ENCODE data around the gene ANKH.

Gene ANKH

GRCh38 chr5:14902826-14903560 lies 31.4 kb upstream of the ANKH start:
- Histone ChIP-seq H3K4me1 (ENCODE audit: insufficient read depth, low read length) (no peaks in the 10 kb centered on the region), H3K27me3 (ENCODE audit: insufficient read depth, low read length) (no peaks in the 10 kb centered on the region), H3K36me3 (ENCODE audit: insufficient read depth, low read depth, low read length) (no peaks in the 10 kb centered on the region), H3K9me3 (ENCODE audit: insufficient read depth, low read depth, low read length) (no peaks in the 10 kb centered on the region), H3K27ac (ENCODE audit: low read length) (no peak overlapping the region), H3K9ac (ENCODE audit: low read depth, low read length) (no peak overlapping the region), H3K4me3 (ENCODE audit: low read length) (no peak overlapping the region)

GRCh38 chr5:14901462-14902051 lies 30.0 kb upstream of the ANKH start:
- Histone ChIP-seq H3K4me1 (ENCODE audit: insufficient read depth, low read length) (no peaks in the 10 kb centered on the region), H3K9ac (ENCODE audit: low read depth, low read length) (no peak overlapping the region), H3K9me3 (ENCODE audit: insufficient read depth, low read depth, low read length) (no peaks in the 10 kb centered on the region), H3K4me3 (ENCODE audit: low read length) (no peak overlapping the region), H3K36me3 (ENCODE audit: insufficient read depth, low read depth, low read length) (no peaks in the 10 kb centered on the region), H3K27me3 (ENCODE audit: insufficient read depth, low read length) (no peaks in the 10 kb centered on the region), H3K27ac (ENCODE audit: low read length) (no peak overlapping the region)

GRCh38 chr5:14900693-14901461 lies 29.3 kb upstream of the ANKH start:
- Histone ChIP-seq H3K4me3 (ENCODE audit: low read length) (no peak overlapping the region), H3K9me3 (ENCODE audit: insufficient read depth, low read depth, low read length) (no peaks in the 10 kb centered on the region), H3K9ac (ENCODE audit: low read depth, low read length) (no peak overlapping the region), H3K27ac (ENCODE audit: low read length) (no peak overlapping the region), H3K27me3 (ENCODE audit: insufficient read depth, low read length) (no peaks in the 10 kb centered on the region), H3K4me1 (ENCODE audit: insufficient read depth, low read length) (no peaks in the 10 kb centered on the region), H3K36me3 (ENCODE audit: insufficient read depth, low read depth, low read length) (no peaks in the 10 kb centered on the region)

- H3K36me3 ChIP-seq (ENCODE audit: insufficient read depth, low read depth, low read length) = no peaks in the 10 kb centered on the region
- H3K4me1 ChIP-seq (ENCODE audit: insufficient read depth, low read length) = no peaks in the 10 kb centered on the region
- no peak overlapping the region for H3K9ac ChIP-seq (ENCODE audit: low read depth, low read length)
- H3K27ac ChIP-seq (ENCODE audit: low read length) = no peak overlapping the region
- no peaks in the 10 kb centered on the region for H3K27me3 ChIP-seq (ENCODE audit: insufficient read depth, low read length)
- H3K9me3 ChIP-seq (ENCODE audit: insufficient read depth, low read depth, low read length) = no peaks in the 10 kb centered on the region
- H3K4me3 ChIP-seq (ENCODE audit: low read length) = no peak overlapping the region
These were observed 24.6 kb upstream of the ANKH start for GRCh38 chr5:14896131-14896530.

GRCh38 chr5:14895301-14895700 lies 23.7 kb upstream of the ANKH start:
- Histone ChIP-seq H3K9me3 (ENCODE audit: insufficient read depth, low read depth, low read length) (no peaks in the 10 kb centered on the region), H3K27ac (ENCODE audit: low read length) (no peak overlapping the region), H3K9ac (ENCODE audit: low read depth, low read length) (no peak overlapping the region), H3K36me3 (ENCODE audit: insufficient read depth, low read depth, low read length) (no peaks in the 10 kb centered on the region), H3K4me3 (ENCODE audit: low read length) (no peak overlapping the region), H3K4me1 (ENCODE audit: insufficient read depth, low read length) (no peaks in the 10 kb centered on the region), H3K27me3 (ENCODE audit: insufficient read depth, low read length) (no peaks in the 10 kb centered on the region)

GRCh38 chr5:14894748-14895147 lies 23.2 kb upstream of the ANKH start:
- Histone ChIP-seq H3K36me3 (ENCODE audit: insufficient read depth, low read depth, low read length) (no peaks in the 10 kb centered on the region), H3K27me3 (ENCODE audit: insufficient read depth, low read length) (no peaks in the 10 kb centered on the region), H3K9ac (ENCODE audit: low read depth, low read length) (no peak overlapping the region), H3K27ac (ENCODE audit: low read length) (no peak overlapping the region), H3K9me3 (ENCODE audit: insufficient read depth, low read depth, low read length) (no peaks in the 10 kb centered on the region), H3K4me1 (ENCODE audit: insufficient read depth, low read length) (no peaks in the 10 kb centered on the region), H3K4me3 (ENCODE audit: low read length) (no peak overlapping the region)

- Histone ChIP-seq H3K4me1 (ENCODE audit: insufficient read depth, low read length) (no peaks in the 10 kb centered on the region), H3K36me3 (ENCODE audit: insufficient read depth, low read depth, low read length) (no peaks in the 10 kb centered on the region), H3K4me3 (ENCODE audit: low read length) (no peak overlapping the region), H3K9me3 (ENCODE audit: insufficient read depth, low read depth, low read length) (no peaks in the 10 kb centered on the region), H3K9ac (ENCODE audit: low read depth, low read length) (no peak overlapping the region), H3K27ac (ENCODE audit: low read length) (no peak overlapping the region), H3K27me3 (ENCODE audit: insufficient read depth, low read length) (no peaks in the 10 kb centered on the region)
These were observed 21.8 kb upstream of the ANKH start for GRCh38 chr5:14893381-14893780.

- no peak overlapping the region for H3K9ac ChIP-seq (ENCODE audit: low read depth, low read length)
- no peaks in the 10 kb centered on the region for H3K4me1 ChIP-seq (ENCODE audit: insufficient read depth, low read length)
- no peaks in the 10 kb centered on the region for H3K27me3 ChIP-seq (ENCODE audit: insufficient read depth, low read length)
- no peaks in the 10 kb centered on the region for H3K9me3 ChIP-seq (ENCODE audit: insufficient read depth, low read depth, low read length)
- no peak overlapping the region for H3K4me3 ChIP-seq (ENCODE audit: low read length)
- no peaks in the 10 kb centered on the region for H3K36me3 ChIP-seq (ENCODE audit: insufficient read depth, low read depth, low read length)
- H3K27ac ChIP-seq (ENCODE audit: low read length) = no peak overlapping the region
These were observed 19.3 kb upstream of the ANKH start for GRCh38 chr5:14890846-14891245.

- no peaks in the 10 kb centered on the region for H3K27me3 ChIP-seq (ENCODE audit: insufficient read depth, low read length)
- no peaks in the 10 kb centered on the region for H3K36me3 ChIP-seq (ENCODE audit: insufficient read depth, low read depth, low read length)
- H3K4me1 ChIP-seq (ENCODE audit: insufficient read depth, low read length) = no peaks in the 10 kb centered on the region
- no peak overlapping the region for H3K9ac ChIP-seq (ENCODE audit: low read depth, low read length)
- no peak overlapping the region for H3K27ac ChIP-seq (ENCODE audit: low read length)
- H3K4me3 ChIP-seq (ENCODE audit: low read length) = no peak overlapping the region
- H3K9me3 ChIP-seq (ENCODE audit: insufficient read depth, low read depth, low read length) = no peaks in the 10 kb centered on the region
These were observed 12.6 kb upstream of the ANKH start for GRCh38 chr5:14884062-14884612.

- H3K9me3 ChIP-seq (ENCODE audit: insufficient read depth, low read depth, low read length) = no peaks in the 10 kb centered on the region
- H3K9ac ChIP-seq (ENCODE audit: low read depth, low read length) = no peak overlapping the region
- H3K4me1 ChIP-seq (ENCODE audit: insufficient read depth, low read length) = no peaks in the 10 kb centered on the region
- no peak overlapping the region for H3K27ac ChIP-seq (ENCODE audit: low read length)
- no peaks in the 10 kb centered on the region for H3K36me3 ChIP-seq (ENCODE audit: insufficient read depth, low read depth, low read length)
- H3K4me3 ChIP-seq (ENCODE audit: low read length) = no peak overlapping the region
- no peaks in the 10 kb centered on the region for H3K27me3 ChIP-seq (ENCODE audit: insufficient read depth, low read length)
These were observed 11.3 kb upstream of the ANKH start for GRCh38 chr5:14882658-14883580.

- no peak overlapping the region for H3K4me3 ChIP-seq (ENCODE audit: low read length)
- H3K27ac ChIP-seq (ENCODE audit: low read length) = no peak overlapping the region
- H3K36me3 ChIP-seq (ENCODE audit: insufficient read depth, low read depth, low read length) = no peaks in the 10 kb centered on the region
- no peak overlapping the region for H3K9ac ChIP-seq (ENCODE audit: low read depth, low read length)
- H3K27me3 ChIP-seq (ENCODE audit: insufficient read depth, low read length) = no peaks in the 10 kb centered on the region; the same call in 1 of the 2 replicates
- H3K4me1 ChIP-seq (ENCODE audit: insufficient read depth, low read length) = no peaks in the 10 kb centered on the region
- no peaks in the 10 kb centered on the region for H3K9me3 ChIP-seq (ENCODE audit: insufficient read depth, low read depth, low read length)
These were observed 10.2 kb upstream of the ANKH start for GRCh38 chr5:14881826-14882225.
